Smooth muscle cell (in vitro differentiated cells): ENCODE results near the gene CIC. TPM values are rescaled to one million over a fixed set of nuclear protein-coding genes. Genes with fewer than 3 reads are reported as not detected.

Experiments used
- DNase-seq: peaks from one replicate; lab custom pipeline; 2025; ENCODE audit not compliant: unreplicated experiment; lab: John Stamatoyannopoulos, UW
- H2AFZ ChIP-seq: fragments of 200-600 bp; sonication (generic); 2 replicates; pipeline ENCODE4 v1.6.0; 2016; ENCODE audit warnings: antibody characterized with exemption, low read depth, mild to moderate bottlenecking
- H3F3A ChIP-seq: fragments of 200-600 bp; sonication (generic); 2 replicates; pipeline ENCODE4 v1.6.0; 2017; ENCODE audit warnings: antibody characterized with exemption, low read depth
- H3K27ac ChIP-seq: fragments of 200-600 bp; sonication (generic); 2 replicates; pipeline ENCODE4 v1.5.1; 2016; ENCODE audit warnings: low read depth, mild to moderate bottlenecking
- H3K27me3 ChIP-seq: fragments of 200-600 bp; sonication (generic); 2 replicates; pipeline ENCODE4 v1.6.1; 2016; ENCODE audit warnings: low read depth, mild to moderate bottlenecking
- H3K36me3 ChIP-seq: fragments of 200-600 bp; sonication (generic); 2 replicates; pipeline ENCODE4 v1.5.1; 2016; ENCODE audit warnings: low read depth
- H3K4me1 ChIP-seq: fragments of 200-600 bp; sonication (generic); 2 replicates; pipeline ENCODE4 v1.5.1; 2016; ENCODE audit warnings: low read depth
- H3K4me2 ChIP-seq: fragments of 200-600 bp; sonication (generic); 2 replicates; pipeline ENCODE4 v1.6.0; 2016; ENCODE audit warnings: mild to moderate bottlenecking
- H3K4me3 ChIP-seq: fragments of 200-600 bp; sonication (generic); 2 replicates; pipeline ENCODE4 v1.5.1; 2016; ENCODE audit warnings: mild to moderate bottlenecking
- H3K79me2 ChIP-seq: fragments of 200-600 bp; sonication (generic); 2 replicates; pipeline ENCODE4 v1.6.0; 2016; ENCODE audit warnings: low read depth, mild to moderate bottlenecking
- H3K9ac ChIP-seq: fragments of 200-600 bp; sonication (generic); 2 replicates; pipeline ENCODE4 v1.6.0; 2016; ENCODE audit warnings: low read depth
- H3K9me3 ChIP-seq: fragments of 200-600 bp; sonication (generic); replicated peaks from 2 replicates; pipeline ENCODE4 v1.5.1; 2016; ENCODE audit warnings: low read depth
- H4K20me1 ChIP-seq: fragments of 200-600 bp; sonication (generic); 2 replicates; pipeline ENCODE4 v1.6.0; 2016; ENCODE audit warnings: low read depth
- WGBS: methylation state at CpG from one replicate; pipeline ENCODE4 v1.1.7; 2016; ENCODE audit warnings: low lambda C conversion rate; 5-methylcytosine and 5-hydroxymethylcytosine counted together
- polyA plus RNA-seq: library from polyadenylated mRNA; unstranded; fragments of >200 nt; fragmentation: Nextera tagmentation; extraction: Ambion mirVana; gene quantifications from 2 replicates; pipeline ENCODE4 v1.2.1, GENCODE V29; 2016
- total RNA-seq: library from RNA; depleted of rRNA; stranded (reverse); fragments of >200 nt; gene quantifications from 2 replicates; pipeline ENCODE4 v1.2.3, GENCODE V29; 2014
- TF ChIP-seq, protein P1 (sequence below): fragments of 200-600 bp; sonication (generic); IDR thresholded peaks from 2 replicates; pipeline ENCODE4 v1.5.1; 2017; ENCODE audit warnings: borderline replicate concordance, mild to moderate bottlenecking, antibody characterized with exemption; ENCODE audit not compliant: insufficient read depth, poor library complexity, severe bottlenecking

CIC gene
- total and polyA plus RNA-seq, 2 experiments from 2014 or later: 12.6 to 18.4 TPM

DNA sequence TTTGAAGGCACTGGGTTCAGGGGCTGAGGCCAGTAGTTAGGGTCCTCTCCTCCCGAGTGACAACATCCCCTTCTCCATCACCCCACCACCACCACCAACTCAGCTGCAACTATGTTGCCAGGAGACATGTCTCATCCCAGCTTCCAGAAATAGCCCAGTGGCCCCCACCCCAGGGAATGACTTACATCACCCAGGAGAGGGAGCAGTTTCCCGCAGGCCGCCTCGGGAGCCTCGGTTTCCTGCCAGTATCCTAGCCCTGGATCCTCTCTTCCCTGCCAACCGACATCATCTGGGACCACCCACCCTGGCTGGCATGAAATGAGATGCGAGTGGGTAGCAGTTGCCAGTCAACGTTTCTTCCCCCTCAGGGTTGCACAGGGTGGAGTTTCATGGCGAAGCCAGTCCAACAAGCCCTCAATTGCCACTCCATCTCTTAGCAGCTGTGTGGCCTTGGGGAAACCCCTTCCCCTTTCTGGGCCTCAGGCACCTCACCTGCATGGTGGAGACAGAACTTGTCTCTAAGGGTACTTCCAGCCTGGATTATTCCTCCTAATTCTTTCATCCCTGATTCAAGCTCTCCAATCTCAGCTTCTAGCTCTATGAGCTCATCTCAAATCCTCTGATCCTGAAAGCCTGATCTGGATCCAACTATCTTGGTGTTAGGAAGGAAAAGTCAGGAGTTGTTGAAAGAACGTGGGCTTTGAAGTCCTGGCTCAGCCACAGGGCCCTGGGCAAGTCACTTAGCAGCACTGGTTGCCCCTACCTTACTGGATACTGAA lies 22.7 kb upstream of the CIC start:
- Histone ChIP-seq H2AFZ (no peak overlapping the region), H3K4me3 (no peak overlapping the region), H4K20me1 (peaks cover 59% of the 10 kb centered on the region), H3F3A (peaks cover 32% of the 10 kb centered on the region), H3K27ac (peak overlapping the region; percentile 68), H3K4me1 (peaks cover 10% of the 10 kb centered on the region), H3K9ac (no peak overlapping the region), H3K4me2 (peak overlapping the region; percentile 5), H3K9me3 (no peaks in the 10 kb centered on the region), H3K79me2 (peaks cover 34% of the 10 kb centered on the region), H3K27me3 (no peaks in the 10 kb centered on the region), H3K36me3 (no peaks in the 10 kb centered on the region)
- WGBS: 23% methylated on average over 10 of the region's 10 CpGs
- TF ChIP-seq, protein P1, sequence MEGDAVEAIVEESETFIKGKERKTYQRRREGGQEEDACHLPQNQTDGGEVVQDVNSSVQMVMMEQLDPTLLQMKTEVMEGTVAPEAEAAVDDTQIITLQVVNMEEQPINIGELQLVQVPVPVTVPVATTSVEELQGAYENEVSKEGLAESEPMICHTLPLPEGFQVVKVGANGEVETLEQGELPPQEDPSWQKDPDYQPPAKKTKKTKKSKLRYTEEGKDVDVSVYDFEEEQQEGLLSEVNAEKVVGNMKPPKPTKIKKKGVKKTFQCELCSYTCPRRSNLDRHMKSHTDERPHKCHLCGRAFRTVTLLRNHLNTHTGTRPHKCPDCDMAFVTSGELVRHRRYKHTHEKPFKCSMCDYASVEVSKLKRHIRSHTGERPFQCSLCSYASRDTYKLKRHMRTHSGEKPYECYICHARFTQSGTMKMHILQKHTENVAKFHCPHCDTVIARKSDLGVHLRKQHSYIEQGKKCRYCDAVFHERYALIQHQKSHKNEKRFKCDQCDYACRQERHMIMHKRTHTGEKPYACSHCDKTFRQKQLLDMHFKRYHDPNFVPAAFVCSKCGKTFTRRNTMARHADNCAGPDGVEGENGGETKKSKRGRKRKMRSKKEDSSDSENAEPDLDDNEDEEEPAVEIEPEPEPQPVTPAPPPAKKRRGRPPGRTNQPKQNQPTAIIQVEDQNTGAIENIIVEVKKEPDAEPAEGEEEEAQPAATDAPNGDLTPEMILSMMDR: peak; percentile 52
- peak; percentile 33 for DNase-seq

DNA sequence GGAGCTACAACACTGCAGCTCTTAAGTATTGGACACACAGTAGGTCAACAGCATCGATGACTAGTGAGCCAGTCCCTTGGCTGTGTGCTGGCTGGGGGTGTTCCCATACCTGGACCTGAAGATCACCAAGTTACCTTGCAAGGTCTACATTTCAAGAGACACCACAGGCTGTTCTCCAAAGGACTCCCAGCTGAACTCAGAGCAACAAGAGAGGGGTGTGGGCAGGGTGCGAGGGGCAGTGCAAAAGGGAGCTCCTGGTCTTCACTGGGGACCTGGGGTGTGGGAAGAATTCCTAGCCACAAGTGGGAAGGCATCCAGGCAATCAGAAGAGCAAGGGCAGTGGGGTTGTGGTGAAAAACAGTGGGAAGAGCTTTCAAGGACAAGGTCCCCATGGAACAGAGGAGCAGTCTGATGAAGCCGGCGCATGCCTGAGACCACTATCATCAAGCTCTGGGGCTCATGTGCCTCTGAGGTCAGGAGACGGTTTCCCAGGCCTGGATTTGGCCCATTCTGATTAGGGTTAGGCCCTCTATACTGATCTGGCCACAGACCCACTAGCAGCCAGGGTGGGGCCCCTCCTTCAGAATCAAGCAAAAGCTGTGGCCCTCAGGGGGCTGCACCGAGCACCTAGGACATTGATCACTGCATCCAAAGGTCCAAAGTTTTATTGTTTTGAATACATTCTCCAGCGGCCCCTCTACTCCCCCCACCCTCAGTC lies 22.0 kb upstream of the CIC start:
- Histone ChIP-seq H3K4me2 (no peak overlapping the region), H3K9me3 (no peaks in the 10 kb centered on the region), H4K20me1 (peaks cover 63% of the 10 kb centered on the region), H3K27me3 (no peaks in the 10 kb centered on the region), H2AFZ (no peak overlapping the region), H3K36me3 (no peaks in the 10 kb centered on the region), H3K79me2 (peaks cover 34% of the 10 kb centered on the region), H3K27ac (peak overlapping the region; percentile 68), H3K9ac (peak overlapping the region; percentile 17), H3F3A (peaks cover 32% of the 10 kb centered on the region), H3K4me1 (peaks cover 11% of the 10 kb centered on the region), H3K4me3 (no peak overlapping the region)
- no peak for DNase-seq
- WGBS: 79% methylated on average over 7 of the region's 7 CpGs
- TF ChIP-seq, protein P1: no peak

DNA sequence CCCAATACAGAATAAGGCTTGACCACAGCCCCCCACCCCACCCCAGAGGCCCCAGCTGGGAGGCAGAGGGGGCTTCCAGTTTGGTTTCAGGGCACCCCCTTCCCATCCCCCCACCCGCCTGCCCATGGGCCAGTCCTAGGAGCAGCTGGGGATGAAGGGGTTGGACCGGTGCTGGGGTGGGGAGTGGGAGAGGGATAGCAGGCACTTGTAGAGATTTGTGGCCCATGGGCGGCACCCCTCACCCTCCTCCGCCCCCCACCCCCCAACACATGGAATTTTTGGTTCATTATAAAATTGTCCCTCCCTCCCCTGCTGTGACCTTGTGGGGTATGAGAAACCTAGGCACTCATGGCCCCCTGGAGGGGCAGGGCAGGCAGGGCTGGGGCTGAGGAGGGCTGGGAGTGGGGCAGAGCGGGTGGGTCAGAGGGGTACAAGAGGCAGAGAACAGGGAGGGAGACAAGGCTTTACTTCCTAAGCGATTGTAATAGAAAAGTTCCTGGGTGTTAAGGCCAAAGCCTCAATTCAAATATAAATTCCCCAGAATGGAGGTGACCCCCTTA lies 21.3 kb upstream of the CIC start:
- peaks cover 18% of the 10 kb centered on the region for H3K4me1 ChIP-seq
- H3F3A ChIP-seq: peaks cover 32% of the 10 kb centered on the region
- H3K27ac ChIP-seq: peak overlapping the region; percentile 68
- H3K79me2 ChIP-seq: peaks cover 39% of the 10 kb centered on the region
- H3K36me3 ChIP-seq: no peaks in the 10 kb centered on the region
- peaks cover 70% of the 10 kb centered on the region for H4K20me1 ChIP-seq
- H3K4me2 ChIP-seq: no peak overlapping the region
- H3K9me3 ChIP-seq: no peaks in the 10 kb centered on the region
- H2AFZ ChIP-seq: no peak overlapping the region
- no peak overlapping the region for H3K9ac ChIP-seq
- no peaks in the 10 kb centered on the region for H3K27me3 ChIP-seq
- TF ChIP-seq, protein P1: no peak
- no peak overlapping the region for H3K4me3 ChIP-seq
- no peak for DNase-seq
- 96% methylated on average over 3 of the region's 6 CpGs for WGBS
